Body of pancreas (tissue), 4 donors: ENCODE results near the gene MORC2. TPM values are rescaled to one million over a fixed set of nuclear protein-coding genes. Genes with fewer than 3 reads are reported as not detected.

Source experiments
- ATAC-seq: fragments of 150-250 bp; one replicate; pipeline ENCODE4 v1.9.1; 2016
- DNase-seq, 4 donors: peaks; one replicate each; pipeline ENCODE4 v3.0.0-alpha.2; 2019
- H3K27ac ChIP-seq, 4 donors: fragments of 200-600 bp; sonication (generic); 1 replicate in 3 of 4; 2 replicates in 1 of 4; pipeline versions ENCODE4 v1.5.1 to v1.6.1; 2016 to 2019; ENCODE audit warnings: mild to moderate bottlenecking in 1 of 4, mixed read lengths in 1 of 4, moderate library complexity in 1 of 4
- H3K27me3 ChIP-seq, 2 donors: fragments of 200-600 bp; sonication (generic); one replicate each; pipeline ENCODE4 v1.6.0; 2016; ENCODE audit warnings: mild to moderate bottlenecking in 1 of 2
- H3K36me3 ChIP-seq, 2 donors: fragments of 200-600 bp; sonication (generic); replicated peaks in 1 of 2; 2 replicates each; pipeline ENCODE4 v1.5.1; 2016; ENCODE audit warnings: low read depth in 2 of 2; ENCODE audit not compliant: insufficient read depth in 1 of 2
- H3K4me1 ChIP-seq: fragments of 200-600 bp; sonication (generic); one replicate; pipeline ENCODE4 v1.6.0; 2016
- H3K4me3 ChIP-seq, 2 donors: fragments of 200-600 bp; sonication (generic); 1 replicate in 1 of 2; 2 replicates in 1 of 2; pipeline ENCODE4 v1.5.1; 2016 to 2019
- H3K9me3 ChIP-seq, 3 donors: fragments of 200-600 bp; sonication (generic); 1 replicate in 2 of 3; 2 replicates in 1 of 3; pipeline ENCODE4 v1.5.1; 2016
- CTCF ChIP-seq, 7 experiments: fragments of 450-650 bp in 4 of 7; fragments of 200-600 bp in 3 of 7; sonication (generic) in 3 of 7; IDR thresholded peaks; one replicate each; pipeline ENCODE4 v1.5.1; 2016 to 2019; ENCODE audit warnings: antibody characterized with exemption in 7 of 7
- POLR2A ChIP-seq, 3 donors: fragments of 450-650 bp; IDR thresholded peaks; one replicate each; pipeline ENCODE4 v1.6.1; 2016; ENCODE audit warnings: antibody characterized with exemption in 3 of 3, mild to moderate bottlenecking in 2 of 3
- WGBS, 2 donors: methylation state at CpG; one replicate each; pipeline ENCODE4 v1.1.5; 2017; 5-methylcytosine and 5-hydroxymethylcytosine counted together
- intact Hi-C: fragments of 100-400 bp; cut with DNase I; formaldehyde crosslinking; loops from one replicate; pipeline ENCODE4 v1.15.1; 2023
- total RNA-seq, 2 donors: library from RNA; depleted of rRNA; stranded (reverse); fragments of >200 nt; gene quantifications; one replicate each; pipeline ENCODE4 v1.1.0, GENCODE V29; 2016

Gene MORC2
- total RNA-seq, 2 donors from 2014 or later = 9.1 to 13.5 TPM

- no peak overlapping the region for H3K27ac ChIP-seq
- no peaks in the 10 kb centered on the region for H3K4me1 ChIP-seq
- H3K4me3 ChIP-seq = no peak overlapping the region
- WGBS, 2 donors = 80 to 95% methylated on average over 7 to 8 of the region's 8 CpGs
- H3K9me3 ChIP-seq = no peaks in the 10 kb centered on the region
- DNase-seq (no peak), ATAC-seq (no peak)
- intact Hi-C loops = no loop called here
- TF ChIP-seq POLR2A (IDR thresholded peaks at IDR 0.05) = no peak
- TF ChIP-seq CTCF (IDR thresholded peaks at IDR 0.05) = no peak
- H3K36me3 ChIP-seq = no peaks in the 10 kb centered on the region
- H3K27me3 ChIP-seq = no peaks in the 10 kb centered on the region
These were observed 77.2 kb downstream of the MORC2 start for GRCh38 chr22:30891443-30891755.

- no peak overlapping the region for H3K4me3 ChIP-seq
- no peaks in the 10 kb centered on the region for H3K4me1 ChIP-seq
- intact Hi-C loops = no loop called here
- H3K27ac ChIP-seq = no peak overlapping the region
- DNase-seq (peak; percentile 35 to 63 (median 54)), ATAC-seq (peak; percentile 56)
- no peaks in the 10 kb centered on the region for H3K27me3 ChIP-seq
- 76 to 79% methylated on average over 11 to 13 of the region's 17 CpGs for WGBS, 2 donors
- peak; percentile 59 to 75 (median 69) for TF ChIP-seq CTCF (IDR thresholded peaks at IDR 0.05)
- no peak for TF ChIP-seq POLR2A (IDR thresholded peaks at IDR 0.05)
- H3K9me3 ChIP-seq = no peaks in the 10 kb centered on the region
- H3K36me3 ChIP-seq = no peaks in the 10 kb centered on the region
These were observed 77.7 kb downstream of the MORC2 start for GRCh38 chr22:30890686-30891442.

GRCh38 chr22:30889996-30890480, 78.5 kb downstream of the MORC2 start:
- Histone ChIP-seq H3K4me3 (no peak overlapping the region), H3K27me3 (no peaks in the 10 kb centered on the region), H3K9me3 (no peaks in the 10 kb centered on the region), H3K27ac (no peak overlapping the region), H3K4me1 (no peaks in the 10 kb centered on the region), H3K36me3 (no peaks in the 10 kb centered on the region)
- ATAC-seq = no peak
- no peak for DNase-seq
- 81 to 87% methylated on average over 9 of the region's 9 CpGs for WGBS, 2 donors
- intact Hi-C loops = no loop called here
- no peak for TF ChIP-seq CTCF (IDR thresholded peaks at IDR 0.05)

- no peak for ATAC-seq
- no peak for DNase-seq
- intact Hi-C loops = no loop called here
- H3K27ac ChIP-seq = no peak overlapping the region
- 80 to 93% methylated on average over 15 of the region's 17 CpGs for WGBS, 2 donors
- no peak for TF ChIP-seq CTCF (IDR thresholded peaks at IDR 0.05)
- H3K4me1 ChIP-seq = no peaks in the 10 kb centered on the region
- no peaks in the 10 kb centered on the region for H3K27me3 ChIP-seq
- no peaks in the 10 kb centered on the region for H3K36me3 ChIP-seq
- no peaks in the 10 kb centered on the region for H3K9me3 ChIP-seq
- no peak overlapping the region for H3K4me3 ChIP-seq
These were observed 79.1 kb downstream of the MORC2 start for GRCh38 chr22:30889268-30889995.
